Metanephros (tissue), 2 donors: ENCODE data around the gene ID1. TPM values are rescaled to one million over a fixed set of nuclear protein-coding genes. Genes with fewer than 3 reads are reported as not detected.

Experiments
- small RNA-seq: library from RNA; depleted of rRNA; stranded (forward); fragments of <200 nt; gene quantifications from one replicate; pipeline ENCODE3, GENCODE V24; 2014; ENCODE audit warnings: low replicate concordance
- total RNA-seq: library from RNA; depleted of rRNA; stranded (reverse); fragments of >200 nt; gene quantifications from one replicate; pipeline ENCODE4 v1.2.3, GENCODE V29; 2014

The ID1 gene, protein sequence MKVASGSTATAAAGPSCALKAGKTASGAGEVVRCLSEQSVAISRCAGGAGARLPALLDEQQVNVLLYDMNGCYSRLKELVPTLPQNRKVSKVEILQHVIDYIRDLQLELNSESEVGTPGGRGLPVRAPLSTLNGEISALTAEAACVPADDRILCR
- 748 TPM for total RNA-seq

DNA sequence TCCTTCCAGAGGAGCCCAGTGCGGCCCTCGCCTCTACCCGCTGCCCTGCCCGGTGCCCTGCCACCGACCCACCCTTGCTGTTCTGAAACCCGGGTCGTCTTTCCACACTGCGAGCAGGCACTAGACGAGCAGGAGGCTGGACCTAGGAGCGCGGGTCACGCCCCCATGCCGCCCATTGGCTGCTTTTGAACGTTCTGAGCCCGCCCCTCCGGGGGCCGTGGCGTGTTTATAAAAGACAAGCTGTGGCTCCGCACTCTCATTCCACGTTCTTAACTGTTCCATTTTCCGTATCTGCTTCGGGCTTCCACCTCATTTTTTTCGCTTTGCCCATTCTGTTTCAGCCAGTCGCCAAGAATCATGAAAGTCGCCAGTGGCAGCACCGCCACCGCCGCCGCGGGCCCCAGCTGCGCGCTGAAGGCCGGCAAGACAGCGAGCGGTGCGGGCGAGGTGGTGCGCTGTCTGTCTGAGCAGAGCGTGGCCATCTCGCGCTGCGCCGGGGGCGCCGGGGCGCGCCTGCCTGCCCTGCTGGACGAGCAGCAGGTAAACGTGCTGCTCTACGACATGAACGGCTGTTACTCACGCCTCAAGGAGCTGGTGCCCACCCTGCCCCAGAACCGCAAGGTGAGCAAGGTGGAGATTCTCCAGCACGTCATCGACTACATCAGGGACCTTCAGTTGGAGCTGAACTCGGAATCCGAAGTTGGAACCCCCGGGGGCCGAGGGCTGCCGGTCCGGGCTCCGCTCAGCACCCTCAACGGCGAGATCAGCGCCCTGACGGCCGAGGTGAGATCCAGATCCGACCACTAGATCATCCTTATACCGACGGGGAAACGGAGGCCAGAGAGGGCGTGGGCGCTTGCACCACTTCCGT lies at the start of gene ID1:
Gene ID1 (plus strand): TSS at position 259 of the 871 bp plus-strand sequence. CDS start 99 bp downstream, at position 358.

DNA sequence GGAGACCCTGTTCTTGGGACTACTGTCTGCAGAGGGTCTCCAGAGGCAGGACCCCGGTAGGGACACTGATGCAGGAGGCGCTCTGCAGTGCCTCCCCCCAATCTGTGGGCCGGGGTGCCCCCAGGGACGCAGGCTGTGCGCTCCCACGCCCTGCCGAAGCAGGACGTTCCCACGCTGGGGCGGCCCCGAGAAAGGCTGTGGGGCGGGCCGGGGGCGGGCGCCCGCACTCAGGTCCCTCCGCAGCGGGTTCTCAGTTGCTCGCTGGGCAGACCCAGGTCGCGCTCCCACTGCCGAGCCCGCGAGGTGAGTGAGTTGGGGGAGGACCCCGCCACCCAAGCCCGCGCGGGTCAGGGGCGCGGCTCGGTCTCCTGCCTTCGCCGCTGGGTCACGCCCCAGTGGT lies 32.6 kb downstream of the ID1 start, which contains the start of gene COX4I2:
Gene COX4I2 (plus strand): TSS at position 253 of the 400 bp plus-strand sequence. CDS start 1,106 bp downstream, outside the sequence.

Small RNA genes lying within 50 kb of the gene (small RNA-seq; reads per million reads assigned to genes)
- not detected for gene MIR3193

Other genes starting within 250 kb of the ID1 start
- not detected for gene DEFB118, start 236.7 kb upstream of the ID1 start, total RNA-seq
- gene DEFB119, start 214.7 kb upstream of the ID1 start, total RNA-seq = not detected
- gene DEFB121, start 199.1 kb upstream of the ID1 start, total RNA-seq = not detected
- gene DEFB123, start 164.7 kb upstream of the ID1 start, total RNA-seq = not detected
- not detected for gene DEFB124, start 130.2 kb upstream of the ID1 start, total RNA-seq
- 2.8 TPM for gene REM1, start 130.0 kb upstream of the ID1 start, total RNA-seq
- 79.2 TPM for gene HM13, start 90.8 kb upstream of the ID1 start, total RNA-seq
- gene COX4I2, start 32.6 kb downstream of the ID1 start, total RNA-seq = 4.5 TPM
- gene BCL2L1, start 117.6 kb downstream of the ID1 start, total RNA-seq = 80.6 TPM
- gene TPX2, start 134.0 kb downstream of the ID1 start, total RNA-seq = 16.1 TPM
- 21.3 TPM for gene MYLK2, start 214.1 kb downstream of the ID1 start, total RNA-seq
- gene FOXS1, start 240.3 kb downstream of the ID1 start, total RNA-seq = 5.3 TPM